Upper lobe of left lung (tissue), 6 donors: ENCODE results near the gene ANKRD24. TPM values are rescaled to one million over a fixed set of nuclear protein-coding genes. Genes with fewer than 3 reads are reported as not detected.

Source experiments
- ATAC-seq, 2 donors: fragments of 200-7000 bp; cut with Tn5 transposase; one replicate each; pipeline ENCODE4 v1.9.1; 2022; ENCODE audit warnings: mild to moderate bottlenecking in 2 of 2, moderate library complexity in 2 of 2; ENCODE audit not compliant: low FRiP score in 2 of 2
- DNase-seq, 2 donors: peaks; one replicate each; pipeline ENCODE4 v3.0.0-alpha.2; 2019 to 2020
- H3K27ac ChIP-seq, 4 donors: fragments of 200-600 bp; sonication (generic); one replicate each; pipeline ENCODE4 v1.5.1; 2016 to 2019
- H3K27me3 ChIP-seq, 4 donors: fragments of 200-600 bp; sonication (generic); one replicate each; pipeline ENCODE4 v1.5.1; 2017 to 2019
- H3K36me3 ChIP-seq, 4 donors: fragments of 200-600 bp; sonication (generic); one replicate each; pipeline ENCODE4 v1.5.1; 2016 to 2019
- H3K4me1 ChIP-seq, 4 donors: fragments of 200-600 bp; sonication (generic); one replicate each; pipeline ENCODE4 v1.5.1; 2018 to 2019
- H3K4me3 ChIP-seq, 4 donors: fragments of 200-600 bp; sonication (generic); one replicate each; pipeline ENCODE4 v1.5.1; 2017 to 2019; ENCODE audit warnings: mild to moderate bottlenecking in 2 of 4, moderate library complexity in 1 of 4
- H3K9me3 ChIP-seq, 4 donors: fragments of 200-600 bp; sonication (generic); one replicate each; pipeline ENCODE4 v1.5.1; 2018 to 2019
- EP300 ChIP-seq, 4 donors: sonication (generic); formaldehyde crosslinking; IDR thresholded peaks; one replicate each; pipeline ENCODE4 v1.5.1; 2017; ENCODE audit warnings: antibody characterized with exemption in 4 of 4, control low read depth in 2 of 4
- POLR2A ChIP-seq, 4 donors: fragments of 450-650 bp; IDR thresholded peaks; one replicate each; pipeline ENCODE4 v1.5.1; 2016 to 2017; ENCODE audit warnings: antibody characterized with exemption in 4 of 4, mild to moderate bottlenecking in 2 of 4
- POLR2AphosphoS5 ChIP-seq, 2 donors: sonication (generic); formaldehyde crosslinking; IDR thresholded peaks; one replicate each; pipeline ENCODE4 v1.5.1; 2017; ENCODE audit warnings: antibody characterized with exemption in 2 of 2
- WGBS, 2 donors: methylation state at CpG; one replicate each; pipeline ENCODE4 v1.1.5; 2017 to 2018; 5-methylcytosine and 5-hydroxymethylcytosine counted together
- total RNA-seq, 6 donors: library from RNA; depleted of rRNA in 4 of 6; stranded (reverse); fragments of >200 nt in 4 of 6; gene quantifications; one replicate each; pipeline versions ENCODE4 v1.1.0 to v1.2.1, GENCODE V29; 2016 to 2021
- TF ChIP-seq, protein P1 (sequence below), 6 experiments: fragments of 450-650 bp in 4 of 6; fragments of 200-600 bp in 2 of 6; sonication (generic) in 2 of 6; IDR thresholded peaks; one replicate each; pipeline ENCODE4 v1.5.1; 2016 to 2019; ENCODE audit warnings: antibody characterized with exemption in 6 of 6
- donor health status: DM: no; HTN: no; CAD: no; lungs with moderate emphysema.
- donor health status: DM: no; HTN: yes; CAD: no; lungs with severe emphysema.

Gene ANKRD24
- total RNA-seq, 6 donors from 2014 or later = 0.46 to 10.5 (median 1.3) TPM

DNA sequence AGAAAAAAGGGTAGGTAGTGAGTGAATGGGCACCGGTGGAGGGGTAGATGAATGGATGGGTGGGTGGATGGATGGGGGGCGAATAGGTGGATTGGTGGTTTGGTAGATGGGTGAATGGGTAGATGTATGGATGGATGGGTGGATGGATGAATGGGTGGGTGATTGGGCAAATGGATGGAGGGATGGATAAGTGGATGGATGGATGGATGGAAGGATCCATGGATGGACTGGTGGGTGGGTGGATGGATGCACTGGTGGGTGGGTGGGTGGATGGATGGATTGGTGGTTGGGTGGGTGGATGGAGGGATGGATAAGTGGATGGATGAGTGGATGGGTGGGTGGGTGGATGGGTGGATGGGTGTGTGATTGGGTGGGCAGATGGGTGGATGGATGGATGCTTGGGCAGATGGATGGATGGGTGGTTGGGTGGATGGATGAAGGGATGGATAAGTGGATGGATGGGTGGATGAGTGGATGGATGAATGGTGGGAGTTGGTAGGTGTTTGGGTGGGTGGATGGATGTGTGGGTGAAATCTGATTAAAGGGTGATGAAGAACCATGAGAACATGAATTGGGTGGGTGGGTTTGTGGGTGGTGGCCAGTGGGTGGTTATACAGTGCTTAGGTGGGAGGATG is 2.3 kb downstream of the ANKRD24 start:
- TF ChIP-seq POLR2AphosphoS5 (IDR thresholded peaks at IDR 0.05) (no peak), POLR2A (IDR thresholded peaks at IDR 0.05) (no peak), EP300 (IDR thresholded peaks at IDR 0.05) (no peak)
- TF ChIP-seq, protein P1, sequence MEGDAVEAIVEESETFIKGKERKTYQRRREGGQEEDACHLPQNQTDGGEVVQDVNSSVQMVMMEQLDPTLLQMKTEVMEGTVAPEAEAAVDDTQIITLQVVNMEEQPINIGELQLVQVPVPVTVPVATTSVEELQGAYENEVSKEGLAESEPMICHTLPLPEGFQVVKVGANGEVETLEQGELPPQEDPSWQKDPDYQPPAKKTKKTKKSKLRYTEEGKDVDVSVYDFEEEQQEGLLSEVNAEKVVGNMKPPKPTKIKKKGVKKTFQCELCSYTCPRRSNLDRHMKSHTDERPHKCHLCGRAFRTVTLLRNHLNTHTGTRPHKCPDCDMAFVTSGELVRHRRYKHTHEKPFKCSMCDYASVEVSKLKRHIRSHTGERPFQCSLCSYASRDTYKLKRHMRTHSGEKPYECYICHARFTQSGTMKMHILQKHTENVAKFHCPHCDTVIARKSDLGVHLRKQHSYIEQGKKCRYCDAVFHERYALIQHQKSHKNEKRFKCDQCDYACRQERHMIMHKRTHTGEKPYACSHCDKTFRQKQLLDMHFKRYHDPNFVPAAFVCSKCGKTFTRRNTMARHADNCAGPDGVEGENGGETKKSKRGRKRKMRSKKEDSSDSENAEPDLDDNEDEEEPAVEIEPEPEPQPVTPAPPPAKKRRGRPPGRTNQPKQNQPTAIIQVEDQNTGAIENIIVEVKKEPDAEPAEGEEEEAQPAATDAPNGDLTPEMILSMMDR (IDR thresholded peaks at IDR 0.05) = no peak
- Histone ChIP-seq H3K4me1 (peaks cover 19 to 33% (median 25%) of the 10 kb centered on the region in 4 donors), H3K4me3 (no peak overlapping the region), H3K36me3 (peaks cover 0 to 8% (median 0%) of the 10 kb centered on the region in 4 donors), H3K27ac (no peak overlapping the region), H3K9me3 (no peaks in the 10 kb centered on the region), H3K27me3 (no peaks in the 10 kb centered on the region)
- ATAC-seq (no peak), DNase-seq (no peak)
- 93 to 97% methylated on average over 2 of the region's 2 CpGs for WGBS, 2 donors

DNA sequence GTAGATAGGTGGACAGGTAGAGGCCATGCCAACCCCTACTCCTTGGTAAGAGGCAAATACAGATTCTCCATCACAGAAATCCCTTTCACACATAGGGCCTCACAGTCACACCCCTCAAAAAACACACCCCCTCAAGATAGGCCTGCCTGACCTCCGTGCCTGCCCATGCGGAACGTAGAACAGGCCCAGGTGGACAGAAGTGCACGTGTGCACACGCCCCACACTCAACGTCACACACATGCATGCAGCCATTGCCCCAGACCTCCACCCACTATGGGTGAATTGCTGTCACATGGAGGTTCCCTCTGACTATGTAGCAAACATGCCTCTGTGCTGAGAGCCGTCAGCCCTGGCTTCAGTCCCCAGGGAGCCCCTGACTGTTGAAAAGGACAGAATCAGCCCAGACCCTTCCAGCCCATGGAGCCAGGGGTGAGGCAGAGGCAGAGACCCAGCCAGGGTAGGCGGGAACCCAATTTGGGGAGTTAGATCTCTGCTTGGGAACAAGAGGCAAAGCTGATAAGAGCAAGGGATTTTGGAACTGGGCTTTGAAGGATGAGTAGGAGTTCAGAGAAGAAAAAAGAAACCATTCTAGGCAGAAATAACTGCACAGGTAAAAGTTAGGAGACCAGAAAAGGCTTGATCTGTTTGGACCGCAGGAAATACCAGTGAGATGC is 3.1 kb downstream of the ANKRD24 start:
- WGBS, 2 donors = 66% methylated on average over 3 to 7 of the region's 9 CpGs
- Histone ChIP-seq H3K4me3 (no peak overlapping the region), H3K36me3 (peaks cover 0 to 1% (median 0%) of the 10 kb centered on the region in 4 donors), H3K27me3 (no peaks in the 10 kb centered on the region), H3K9me3 (no peaks in the 10 kb centered on the region), H3K4me1 (peaks cover 18 to 30% (median 24%) of the 10 kb centered on the region in 4 donors), H3K27ac (no peak overlapping the region)
- ATAC-seq = no peak
- DNase-seq = no peak
- TF ChIP-seq, protein P1 (IDR thresholded peaks at IDR 0.05) = no peak
- TF ChIP-seq POLR2A (IDR thresholded peaks at IDR 0.05) (no peak), EP300 (IDR thresholded peaks at IDR 0.05) (no peak)

DNA sequence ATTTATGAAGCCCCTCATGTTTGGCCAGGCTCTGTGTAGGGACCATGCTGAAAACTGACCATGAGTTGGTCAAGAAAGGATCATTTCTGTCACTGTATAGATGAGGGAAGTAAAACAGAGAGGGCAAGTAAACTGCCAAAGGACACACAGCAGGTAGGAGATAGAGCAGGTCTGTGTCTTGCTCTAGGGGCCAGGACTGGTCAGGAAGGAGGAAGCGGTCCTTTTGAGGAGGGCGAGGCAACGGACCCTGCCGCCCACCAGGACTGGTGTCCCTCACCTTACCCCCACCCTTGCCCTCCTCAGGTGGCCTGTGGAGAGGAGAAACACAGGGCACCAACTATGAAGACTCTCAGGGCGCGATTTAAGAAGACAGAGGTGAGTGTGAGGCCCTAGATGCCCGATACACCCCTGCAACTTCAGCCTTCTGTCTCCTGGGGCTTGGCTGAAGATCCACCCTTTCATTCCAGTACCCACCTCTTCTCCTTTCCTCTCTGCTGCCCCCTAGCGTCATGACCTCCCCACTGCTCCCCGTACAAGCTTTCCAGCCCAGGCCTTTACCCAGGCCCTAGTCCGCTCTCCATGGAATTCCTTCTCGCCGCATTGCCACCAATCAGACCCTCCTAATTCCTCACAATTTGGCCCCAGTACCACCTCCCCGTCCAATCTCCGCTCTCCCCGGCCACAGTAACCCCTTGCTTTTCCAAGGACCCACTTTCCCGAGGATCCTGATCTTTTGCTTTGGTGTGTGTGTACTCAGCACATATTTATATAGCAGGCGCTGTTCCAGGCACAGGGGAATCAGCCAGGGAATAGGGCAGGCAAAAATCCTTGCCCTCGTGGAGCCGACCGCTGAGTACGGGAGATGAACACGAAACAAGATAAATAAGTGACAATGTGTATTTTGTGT is 3.9 kb downstream of the ANKRD24 start:
- Histone ChIP-seq H3K9me3 (no peaks in the 10 kb centered on the region), H3K36me3 (no peaks in the 10 kb centered on the region), H3K27ac (no peak overlapping the region), H3K4me3 (no peak overlapping the region), H3K4me1 (peaks cover 10 to 22% (median 16%) of the 10 kb centered on the region in 4 donors), H3K27me3 (no peaks in the 10 kb centered on the region)
- DNase-seq (peak in 1 of 2 donors; percentile 63), ATAC-seq (peak in 1 of 2 donors; percentile 69)
- TF ChIP-seq, protein P1 (IDR thresholded peaks at IDR 0.05) = peak; percentile 15 to 73 (median 66)
- no peak for TF ChIP-seq EP300 (IDR thresholded peaks at IDR 0.05)
- 28 to 39% methylated on average over 22 of the region's 22 CpGs for WGBS, 2 donors

DNA sequence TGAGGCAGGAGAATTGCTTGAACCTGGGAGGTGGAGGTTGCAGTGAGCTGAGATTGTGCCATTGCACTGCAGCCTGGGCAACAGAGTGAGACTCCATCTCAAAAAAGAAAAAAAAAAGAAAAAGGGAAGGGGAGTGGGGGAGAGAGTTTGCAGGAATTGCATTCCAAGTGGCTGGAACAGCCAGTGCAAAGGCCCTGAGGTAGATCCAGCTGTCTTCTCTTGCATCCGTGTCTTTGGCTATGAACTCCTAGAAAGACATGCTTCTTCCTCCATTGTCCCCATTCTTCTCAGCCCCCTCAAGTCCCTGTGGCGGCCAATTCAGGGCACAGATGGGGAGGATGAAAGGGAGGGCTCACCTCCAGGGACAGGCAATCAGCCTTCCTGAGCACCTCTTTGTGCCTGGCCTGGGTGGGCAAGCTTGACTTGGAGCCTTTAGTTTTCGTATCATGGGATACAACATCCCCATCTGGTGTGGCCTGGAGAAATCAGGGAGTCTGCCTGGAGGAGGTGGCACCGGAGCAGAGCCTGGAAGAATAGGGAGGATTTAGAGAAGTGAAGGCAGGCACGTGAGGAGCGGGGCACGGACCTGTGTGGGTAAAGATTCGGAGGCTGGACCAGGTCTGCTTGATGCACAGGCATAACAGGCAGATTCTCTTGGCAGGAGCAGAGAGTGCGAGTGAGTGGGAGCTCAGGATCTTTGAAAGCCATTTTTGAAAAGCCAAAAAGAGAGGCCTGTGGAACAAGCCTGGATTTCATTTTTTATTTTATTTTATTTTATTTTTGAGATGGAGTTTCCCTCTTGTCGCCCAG is 5.0 kb downstream of the ANKRD24 start:
- no peaks in the 10 kb centered on the region for H3K36me3 ChIP-seq
- DNase-seq = no peak
- no peak for ATAC-seq
- WGBS, 2 donors = 86 to 92% methylated on average over 10 of the region's 10 CpGs
- no peak overlapping the region for H3K4me3 ChIP-seq
- H3K9me3 ChIP-seq = no peaks in the 10 kb centered on the region
- H3K27me3 ChIP-seq = no peaks in the 10 kb centered on the region
- peaks cover 4 to 15% (median 10%) of the 10 kb centered on the region in 4 donors for H3K4me1 ChIP-seq
- TF ChIP-seq POLR2AphosphoS5 (IDR thresholded peaks at IDR 0.05) (no peak), EP300 (IDR thresholded peaks at IDR 0.05) (no peak), POLR2A (IDR thresholded peaks at IDR 0.05) (no peak)
- TF ChIP-seq, protein P1 (IDR thresholded peaks at IDR 0.05) = no peak
- H3K27ac ChIP-seq = no peak overlapping the region
